GM23248 (cell line): ENCODE data around the gene ZFYVE9.

Experiments used
- EZH2 ChIP-seq: fragments of 200-600 bp; sonication (generic); IDR thresholded peaks from 2 replicates; pipeline ENCODE4 v1.6.1; 2018; ENCODE audit warnings: antibody characterized with exemption, mild to moderate bottlenecking; ENCODE audit not compliant: insufficient read depth, poor library complexity, severe bottlenecking
- EZH2phosphoT487 ChIP-seq: fragments of 200-600 bp; sonication (generic); IDR thresholded peaks from 2 replicates; pipeline ENCODE4 v1.6.1; 2018; ENCODE audit warnings: antibody characterized with exemption, moderate library complexity, mild to moderate bottlenecking, low read depth; ENCODE audit not compliant: insufficient read depth

DNA sequence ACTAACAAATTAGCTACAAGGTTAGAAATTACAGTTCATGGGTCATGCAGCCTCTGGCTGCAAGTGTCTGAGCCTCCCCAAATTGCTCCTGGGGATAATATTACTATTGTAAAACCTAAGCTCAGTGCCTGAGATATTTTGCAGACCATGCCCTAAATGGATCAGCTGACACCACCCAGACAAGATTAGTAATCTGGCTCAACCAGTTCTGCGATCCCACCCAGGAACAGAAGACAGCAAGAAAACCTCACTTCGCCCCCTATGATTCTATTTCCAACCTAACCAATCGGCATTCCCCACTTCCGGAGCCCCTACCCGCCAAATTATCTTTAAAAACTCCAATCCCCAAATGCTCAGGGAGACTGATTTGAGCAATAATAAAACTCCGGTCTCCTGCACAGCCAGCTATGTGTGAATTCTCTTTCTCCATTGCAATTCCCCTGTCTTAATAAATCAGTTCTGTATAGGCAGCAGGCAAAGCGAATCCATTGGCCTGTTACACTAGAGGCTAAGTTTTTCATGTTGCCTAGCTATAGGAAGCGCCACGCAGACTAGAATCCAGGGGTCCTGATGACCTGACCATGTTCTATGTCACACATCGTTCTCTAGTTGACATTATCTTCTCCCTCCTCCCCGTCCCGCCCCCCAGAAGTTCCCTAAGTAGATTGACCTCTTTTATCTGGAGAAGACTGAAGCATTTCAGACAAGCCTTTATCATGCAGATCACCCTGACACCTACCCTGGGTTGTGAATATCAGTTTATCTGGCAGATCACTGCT, 22.4 kb upstream of the ZFYVE9 start:
- TF ChIP-seq EZH2phosphoT487 (no peak), EZH2 (no peak)
